Thoracic aorta (tissue), 2 donors: ENCODE data around the gene WARS2. TPM values are rescaled to one million over a fixed set of nuclear protein-coding genes. Genes with fewer than 3 reads are reported as not detected.

ENCODE experiments used
- ATAC-seq: fragments of 150-250 bp; one replicate; pipeline ENCODE4 v1.8.0; 2017; ENCODE audit warnings: low read depth; ENCODE audit not compliant: insufficient number of reproducible peaks, low FRiP score
- DNase-seq: peaks from one replicate; pipeline ENCODE4 v3.0.0-alpha.2; 2020; ENCODE audit warnings: low spot score
- H3K27ac ChIP-seq, 2 donors: fragments of 200-600 bp; sonication (generic); 1 replicate in 1 of 2; 2 replicates in 1 of 2; pipeline ENCODE4 v1.5.1; 2016; ENCODE audit warnings: mild to moderate bottlenecking in 2 of 2, moderate library complexity in 2 of 2
- H3K27me3 ChIP-seq: fragments of 200-600 bp; sonication (generic); replicated peaks from 2 replicates; pipeline ENCODE4 v1.6.0; 2016; ENCODE audit warnings: mild to moderate bottlenecking; ENCODE audit not compliant: insufficient read depth
- H3K36me3 ChIP-seq: fragments of 200-600 bp; sonication (generic); one replicate; pipeline ENCODE4 v1.5.1; 2016
- H3K4me1 ChIP-seq, 2 donors: fragments of 200-600 bp; sonication (generic); 1 replicate in 1 of 2; 2 replicates in 1 of 2; pipeline versions ENCODE4 v1.5.1 to v1.6.0; 2016; ENCODE audit warnings: low read depth in 2 of 2, mild to moderate bottlenecking in 1 of 2; ENCODE audit not compliant: control insufficient read depth in 1 of 2
- H3K4me3 ChIP-seq: fragments of 200-600 bp; sonication (generic); 2 replicates; pipeline ENCODE4 v1.5.1; 2016; ENCODE audit warnings: mild to moderate bottlenecking
- H3K9me3 ChIP-seq: fragments of 200-600 bp; sonication (generic); 2 replicates; pipeline ENCODE4 v1.5.1; 2016
- CTCF ChIP-seq: fragments of 200-600 bp; sonication (generic); IDR thresholded peaks from one replicate; pipeline ENCODE4 v1.5.1; 2019; ENCODE audit warnings: antibody characterized with exemption
- total RNA-seq, 2 donors: library from RNA; depleted of rRNA; stranded (reverse); fragments of >200 nt; gene quantifications; one replicate each; pipeline versions ENCODE4 v1.1.0 to v1.2.3, GENCODE V29; 2016

The WARS2 gene
- total RNA-seq, 2 donors from 2014 or later = 11.1 to 13.8 TPM

- no peaks in the 10 kb centered on the region for H3K9me3 ChIP-seq
- H3K4me1 ChIP-seq = peaks cover 14 to 34% of the 10 kb centered on the region in 2 donors
- no peak overlapping the region for H3K27ac ChIP-seq
- DNase-seq (no peak), ATAC-seq (no peak)
- no peak for TF ChIP-seq CTCF
- no peak overlapping the region for H3K4me3 ChIP-seq
- no peaks in the 10 kb centered on the region for H3K36me3 ChIP-seq
- H3K27me3 ChIP-seq = no peaks in the 10 kb centered on the region
These were observed 36.7 kb downstream of the WARS2 start for GRCh38 chr1:119103764-119104163.

- Histone ChIP-seq H3K4me1 (peaks cover 14 to 34% of the 10 kb centered on the region in 2 donors), H3K4me3 (peak overlapping the region; percentile 16), H3K36me3 (no peaks in the 10 kb centered on the region), H3K9me3 (no peaks in the 10 kb centered on the region), H3K27ac (peak overlapping the region; percentile 48 to 58), H3K27me3 (no peaks in the 10 kb centered on the region)
- no peak for DNase-seq
- no peak for TF ChIP-seq CTCF
- ATAC-seq = no peak
These were observed 38.4 kb downstream of the WARS2 start for GRCh38 chr1:119102051-119102450.

- Histone ChIP-seq H3K27me3 (no peaks in the 10 kb centered on the region), H3K4me3 (no peak overlapping the region), H3K4me1 (peaks cover 14 to 34% of the 10 kb centered on the region in 2 donors), H3K36me3 (no peaks in the 10 kb centered on the region), H3K9me3 (no peaks in the 10 kb centered on the region), H3K27ac (peak overlapping the region; percentile 35 to 69)
- TF ChIP-seq CTCF = no peak
- ATAC-seq (peak; percentile 91), DNase-seq (no peak)
These were observed 38.9 kb downstream of the WARS2 start for GRCh38 chr1:119101563-119101962.

GRCh38 chr1:119099775-119100174, 40.7 kb downstream of the WARS2 start:
- H3K27me3 ChIP-seq = no peaks in the 10 kb centered on the region
- H3K27ac ChIP-seq = peak overlapping the region in 1 of 2 donors; percentile 35
- no peak overlapping the region for H3K4me3 ChIP-seq
- no peak for TF ChIP-seq CTCF
- ATAC-seq = no peak
- DNase-seq = no peak
- no peaks in the 10 kb centered on the region for H3K36me3 ChIP-seq
- H3K4me1 ChIP-seq = peaks cover 14 to 34% of the 10 kb centered on the region in 2 donors
- H3K9me3 ChIP-seq = no peaks in the 10 kb centered on the region

GRCh38 chr1:119097380-119097779, 43.1 kb downstream of the WARS2 start:
- Histone ChIP-seq H3K27ac (no peak overlapping the region), H3K4me3 (no peak overlapping the region), H3K36me3 (no peaks in the 10 kb centered on the region), H3K4me1 (peaks cover 10 to 34% of the 10 kb centered on the region in 2 donors), H3K27me3 (no peaks in the 10 kb centered on the region), H3K9me3 (no peaks in the 10 kb centered on the region)
- ATAC-seq (no peak), DNase-seq (no peak)
- no peak for TF ChIP-seq CTCF
